Ascending aorta (tissue), 2 donors: ENCODE results near the gene CYP3A4. TPM values are rescaled to one million over a fixed set of nuclear protein-coding genes. Genes with fewer than 3 reads are reported as not detected.

ENCODE experiments used
- DNase-seq, 2 donors: peaks; one replicate each; pipeline ENCODE4 v3.0.0-alpha.2; 2019; ENCODE audit warnings: low spot score in 2 of 2
- H3K27ac ChIP-seq, 2 donors: fragments of 200-600 bp; sonication (generic); one replicate each; pipeline ENCODE4 v1.5.1; 2016 to 2017; ENCODE audit warnings: mild to moderate bottlenecking in 1 of 2
- H3K27me3 ChIP-seq: fragments of 200-600 bp; sonication (generic); one replicate; pipeline ENCODE4 v1.5.1; 2017
- H3K36me3 ChIP-seq, 2 donors: fragments of 200-600 bp; sonication (generic); one replicate each; pipeline ENCODE4 v1.5.1; 2016
- H3K4me1 ChIP-seq, 2 donors: fragments of 200-600 bp; sonication (generic); one replicate each; pipeline ENCODE4 v1.5.1; 2016 to 2017; ENCODE audit warnings: mild to moderate bottlenecking in 1 of 2
- H3K4me3 ChIP-seq, 2 donors: fragments of 200-600 bp; sonication (generic); one replicate each; pipeline ENCODE4 v1.5.1; 2016 to 2017; ENCODE audit warnings: mild to moderate bottlenecking in 1 of 2
- H3K9me3 ChIP-seq, 2 donors: fragments of 200-600 bp; sonication (generic); one replicate each; pipeline ENCODE4 v1.5.1; 2016
- intact Hi-C: fragments of 100-400 bp; cut with DNase I; formaldehyde crosslinking; loops from one replicate; pipeline ENCODE4 v1.15.1; 2023
- total RNA-seq: library from RNA; depleted of rRNA; stranded (reverse); fragments of >200 nt; gene quantifications from one replicate; pipeline ENCODE4 v1.1.0, GENCODE V29; 2016
- TF ChIP-seq, protein P1 (sequence below), 3 experiments: fragments of 200-600 bp in 2 of 3; fragments of 450-650 bp in 1 of 3; sonication (generic) in 2 of 3; IDR thresholded peaks; one replicate each; pipeline ENCODE4 v1.5.1; 2016 to 2019; ENCODE audit warnings: antibody characterized with exemption in 3 of 3, mild to moderate bottlenecking in 1 of 3, moderate library complexity in 1 of 3

The CYP3A4 gene
- total RNA-seq: not detected

DNA sequence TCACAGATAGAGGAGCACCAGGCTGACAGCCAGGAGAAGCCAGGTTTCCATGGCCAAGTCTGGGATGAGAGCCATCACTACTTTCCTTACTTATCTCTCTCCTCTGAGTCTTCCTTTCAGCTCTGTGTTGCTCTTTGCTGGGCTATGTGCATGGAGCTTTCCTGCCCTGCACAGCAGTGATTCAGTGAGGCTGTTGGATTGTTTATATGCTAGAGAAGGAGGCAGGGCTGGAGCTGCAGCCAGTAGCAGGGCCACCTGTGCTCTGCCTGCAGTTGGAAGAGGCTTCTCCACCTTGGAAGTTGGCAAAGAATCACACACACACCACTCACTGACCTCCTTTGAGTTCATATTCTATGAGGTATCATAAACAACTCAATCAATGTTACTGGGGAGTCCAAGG is at the start of gene CYP3A4:
Gene CYP3A4, minus strand, starts transcription at position 178 of the 400 bp plus-strand sequence. Its CDS starts 103 bp downstream, at position 75.
- H3K27ac ChIP-seq: no peak within 1 kb of the TSS
- no peak for DNase-seq
- H3K9me3 ChIP-seq: no peaks in the 10 kb centered on the region
- TF ChIP-seq, protein P1, sequence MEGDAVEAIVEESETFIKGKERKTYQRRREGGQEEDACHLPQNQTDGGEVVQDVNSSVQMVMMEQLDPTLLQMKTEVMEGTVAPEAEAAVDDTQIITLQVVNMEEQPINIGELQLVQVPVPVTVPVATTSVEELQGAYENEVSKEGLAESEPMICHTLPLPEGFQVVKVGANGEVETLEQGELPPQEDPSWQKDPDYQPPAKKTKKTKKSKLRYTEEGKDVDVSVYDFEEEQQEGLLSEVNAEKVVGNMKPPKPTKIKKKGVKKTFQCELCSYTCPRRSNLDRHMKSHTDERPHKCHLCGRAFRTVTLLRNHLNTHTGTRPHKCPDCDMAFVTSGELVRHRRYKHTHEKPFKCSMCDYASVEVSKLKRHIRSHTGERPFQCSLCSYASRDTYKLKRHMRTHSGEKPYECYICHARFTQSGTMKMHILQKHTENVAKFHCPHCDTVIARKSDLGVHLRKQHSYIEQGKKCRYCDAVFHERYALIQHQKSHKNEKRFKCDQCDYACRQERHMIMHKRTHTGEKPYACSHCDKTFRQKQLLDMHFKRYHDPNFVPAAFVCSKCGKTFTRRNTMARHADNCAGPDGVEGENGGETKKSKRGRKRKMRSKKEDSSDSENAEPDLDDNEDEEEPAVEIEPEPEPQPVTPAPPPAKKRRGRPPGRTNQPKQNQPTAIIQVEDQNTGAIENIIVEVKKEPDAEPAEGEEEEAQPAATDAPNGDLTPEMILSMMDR (IDR thresholded peaks at IDR 0.05): no peak
- no peak within 1 kb of the TSS for H3K4me3 ChIP-seq
- H3K4me1 ChIP-seq: no peaks in the 10 kb centered on the region
- H3K27me3 ChIP-seq: no peaks in the 10 kb centered on the region
- no peaks in the 10 kb centered on the region for H3K36me3 ChIP-seq
- intact Hi-C loops: no loop called here

- Histone ChIP-seq H3K27ac (no peak overlapping the region), H3K9me3 (no peaks in the 10 kb centered on the region), H3K36me3 (no peaks in the 10 kb centered on the region), H3K4me1 (no peaks in the 10 kb centered on the region), H3K27me3 (no peaks in the 10 kb centered on the region), H3K4me3 (no peak overlapping the region)
- intact Hi-C loops: no loop called here
- DNase-seq: no peak
- TF ChIP-seq, protein P1 (IDR thresholded peaks at IDR 0.05): no peak
Measured at GRCh38 chr7:99833289-99833877, 49.4 kb upstream of the CYP3A4 start.

- H3K27me3 ChIP-seq: no peaks in the 10 kb centered on the region
- intact Hi-C loops: no loop called here
Measured at GRCh38 chr7:99831595-99831994, 47.6 kb upstream of the CYP3A4 start.

GRCh38 chr7:99829524-99830160 is 45.7 kb upstream of the CYP3A4 start:
- H3K36me3 ChIP-seq: no peaks in the 10 kb centered on the region
- no peaks in the 10 kb centered on the region for H3K27me3 ChIP-seq
- TF ChIP-seq, protein P1 (IDR thresholded peaks at IDR 0.05): no peak
- no peaks in the 10 kb centered on the region for H3K4me1 ChIP-seq
- no peak overlapping the region for H3K27ac ChIP-seq
- H3K9me3 ChIP-seq: no peaks in the 10 kb centered on the region
- no peak overlapping the region for H3K4me3 ChIP-seq
- no peak for DNase-seq
- intact Hi-C loops: no loop called here

More at GRCh38 chr7:99831595-99831994, 47.6 kb upstream of the CYP3A4 start:
- Histone ChIP-seq H3K4me1 (no peaks in the 10 kb centered on the region), H3K9me3 (no peaks in the 10 kb centered on the region), H3K27ac (no peak overlapping the region), H3K4me3 (no peak overlapping the region), H3K36me3 (no peaks in the 10 kb centered on the region)
- TF ChIP-seq, protein P1 (IDR thresholded peaks at IDR 0.05): no peak
- no peak for DNase-seq

DNA sequence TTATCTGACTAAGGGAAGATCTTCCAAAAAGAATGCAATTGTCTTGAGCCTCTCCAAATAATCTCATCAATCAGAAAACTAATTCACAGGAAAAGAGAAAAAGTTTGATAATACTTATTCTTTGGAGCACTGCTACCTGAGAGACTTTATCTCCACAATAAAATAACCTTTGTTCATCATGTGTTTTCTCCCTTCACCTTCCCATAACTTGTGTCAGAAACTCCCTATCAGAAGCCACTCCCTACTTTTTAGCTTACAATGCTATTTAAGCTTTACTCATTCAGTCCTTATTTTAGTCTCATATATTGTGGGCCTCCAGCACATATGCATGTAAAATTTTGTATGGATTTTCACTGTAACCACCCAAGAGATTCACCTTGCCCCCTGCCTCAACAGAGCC is 44.8 kb upstream of the CYP3A4 start:
- Histone ChIP-seq H3K9me3 (no peaks in the 10 kb centered on the region), H3K27ac (no peak overlapping the region), H3K4me3 (no peak overlapping the region), H3K36me3 (no peaks in the 10 kb centered on the region), H3K4me1 (no peaks in the 10 kb centered on the region), H3K27me3 (no peaks in the 10 kb centered on the region)
- intact Hi-C loops: no loop called here
- no peak for DNase-seq
- TF ChIP-seq, protein P1 (IDR thresholded peaks at IDR 0.05): no peak
